PFSK-1 (cell line): ENCODE data around the gene SCAP.

Experiments used
- TAF1 ChIP-seq: IDR thresholded peaks from 2 replicates; pipeline ENCODE4 v1.6.1; 2012; ENCODE audit warnings: low read length, control low read depth, borderline replicate concordance; ENCODE audit not compliant: insufficient read depth
- TF ChIP-seq, protein P1 (sequence below), 2 experiments: IDR thresholded peaks; 2 replicates each; pipeline versions ENCODE4 v1.6.1 to v1.8.0; 2011 to 2012; ENCODE audit warnings: low read depth in 2 of 2, low read length in 2 of 2, control low read depth in 1 of 2, inconsistent platforms in 1 of 2, mild to moderate bottlenecking in 1 of 2, moderate library complexity in 1 of 2; ENCODE audit not compliant: insufficient read depth in 1 of 2

DNA sequence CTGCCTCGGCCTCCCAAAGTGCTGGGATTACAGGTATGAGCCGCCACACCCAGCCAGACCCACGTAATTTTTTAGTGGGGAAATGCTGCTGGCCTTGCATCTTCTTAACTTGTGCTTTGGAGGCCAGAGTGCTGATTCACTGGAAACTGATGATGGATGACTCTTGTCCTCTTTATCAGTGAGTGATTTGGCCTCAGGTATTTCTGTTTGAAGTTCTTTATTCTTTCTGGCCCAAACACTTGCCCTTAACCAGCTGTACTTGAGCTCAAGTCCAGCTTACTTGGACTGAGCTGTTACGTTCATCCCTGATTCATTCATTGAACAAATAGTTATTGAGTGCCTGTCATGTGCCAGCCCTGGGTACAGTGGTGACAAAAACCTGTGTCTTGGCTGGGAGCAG is 90.7 kb downstream of the SCAP start:
- TF ChIP-seq TAF1, result no peak
- TF ChIP-seq, protein P1, sequence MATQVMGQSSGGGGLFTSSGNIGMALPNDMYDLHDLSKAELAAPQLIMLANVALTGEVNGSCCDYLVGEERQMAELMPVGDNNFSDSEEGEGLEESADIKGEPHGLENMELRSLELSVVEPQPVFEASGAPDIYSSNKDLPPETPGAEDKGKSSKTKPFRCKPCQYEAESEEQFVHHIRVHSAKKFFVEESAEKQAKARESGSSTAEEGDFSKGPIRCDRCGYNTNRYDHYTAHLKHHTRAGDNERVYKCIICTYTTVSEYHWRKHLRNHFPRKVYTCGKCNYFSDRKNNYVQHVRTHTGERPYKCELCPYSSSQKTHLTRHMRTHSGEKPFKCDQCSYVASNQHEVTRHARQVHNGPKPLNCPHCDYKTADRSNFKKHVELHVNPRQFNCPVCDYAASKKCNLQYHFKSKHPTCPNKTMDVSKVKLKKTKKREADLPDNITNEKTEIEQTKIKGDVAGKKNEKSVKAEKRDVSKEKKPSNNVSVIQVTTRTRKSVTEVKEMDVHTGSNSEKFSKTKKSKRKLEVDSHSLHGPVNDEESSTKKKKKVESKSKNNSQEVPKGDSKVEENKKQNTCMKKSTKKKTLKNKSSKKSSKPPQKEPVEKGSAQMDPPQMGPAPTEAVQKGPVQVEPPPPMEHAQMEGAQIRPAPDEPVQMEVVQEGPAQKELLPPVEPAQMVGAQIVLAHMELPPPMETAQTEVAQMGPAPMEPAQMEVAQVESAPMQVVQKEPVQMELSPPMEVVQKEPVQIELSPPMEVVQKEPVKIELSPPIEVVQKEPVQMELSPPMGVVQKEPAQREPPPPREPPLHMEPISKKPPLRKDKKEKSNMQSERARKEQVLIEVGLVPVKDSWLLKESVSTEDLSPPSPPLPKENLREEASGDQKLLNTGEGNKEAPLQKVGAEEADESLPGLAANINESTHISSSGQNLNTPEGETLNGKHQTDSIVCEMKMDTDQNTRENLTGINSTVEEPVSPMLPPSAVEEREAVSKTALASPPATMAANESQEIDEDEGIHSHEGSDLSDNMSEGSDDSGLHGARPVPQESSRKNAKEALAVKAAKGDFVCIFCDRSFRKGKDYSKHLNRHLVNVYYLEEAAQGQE (IDR thresholded peaks at IDR 0.05; ENCODE audit: insufficient read depth in 1 of 2, low read depth in 2 of 2, low read length in 2 of 2), result no peak
